ENCODE results near the gene ZNF474. TPM values are rescaled to one million over a fixed set of nuclear protein-coding genes. Genes with fewer than 3 reads are reported as not detected.

Gene ZNF474
- total and polyA plus RNA-seq, 2 of the 8 experiments (the other 6 are each of a cell fraction or from before 2014, with no cell fraction given): not detected

GRCh38 chr5:122200450-122200849 is 71.1 kb downstream of the ZNF474 start:
- no peak overlapping the region for H4K8ac ChIP-seq (ENCODE audit: extremely low read depth, insufficient read depth, low read length)
- H2BK5ac ChIP-seq (ENCODE audit: low read depth, low read length): no peak overlapping the region
- H4K20me1 ChIP-seq (replicated peaks in 1 of 2; ENCODE audit: control insufficient read depth in 1 of 2, insufficient read depth in 2 of 2, low read length in 2 of 2): no peaks in the 10 kb centered on the region
- H3K23me2 ChIP-seq (ENCODE audit: low read depth, low read length): no peaks in the 10 kb centered on the region
- H3K23ac ChIP-seq (ENCODE audit: insufficient read length): no peak overlapping the region
- H3K14ac ChIP-seq (ENCODE audit: insufficient read length): no peak overlapping the region
- DNase-seq (ENCODE audit: low read depth in 1 of 2, low spot score in 2 of 2) (no peak), FAIRE-seq (no peak)
- no peak overlapping the region for H3K4me3 ChIP-seq (ENCODE audit: extremely low read depth in 1 of 4, insufficient read depth in 2 of 4, low read depth in 3 of 4, low read length in 4 of 4)
- CTCF ChIA-PET (ENCODE audit: partially characterized antibody): interaction anchor here (0.7 to 10.7 kb wide), 10 partner anchors 22 to 294 kb away, joined by 3 to 221 read pairs (median 3); no protein-coding TSS in a partner anchor
- no peak for TF ChIP-seq RBBP5 (IDR thresholded peaks at IDR 0.05; ENCODE audit: borderline replicate concordance, low read depth, low read length)
- no peak for TF ChIP-seq PHF8 (conservative IDR thresholded peaks at IDR 0.05; ENCODE audit: low read depth, low read length)
- no peak for TF ChIP-seq TAF7 (optimal IDR thresholded peaks at IDR 0.05; ENCODE audit: borderline replicate concordance, low read depth, low read length)
- no peak for TF ChIP-seq POU5F1 (IDR thresholded peaks at IDR 0.05; ENCODE audit: low read depth, low read length)
- TF ChIP-seq SP4 (IDR thresholded peaks at IDR 0.05; ENCODE audit: low read length): no peak
- no peak for TF ChIP-seq BCL11A (IDR thresholded peaks at IDR 0.05; ENCODE audit: low read depth in 2 of 2, low read length in 2 of 2)
- TF ChIP-seq NANOG (IDR thresholded peaks at IDR 0.05; ENCODE audit: insufficient read depth, low read depth, low read length, poor library complexity, severe bottlenecking): no peak
- H3K27me3 ChIP-seq (replicated peaks in 1 of 4; ENCODE audit: control insufficient read depth in 3 of 4, extremely low read depth in 1 of 4, insufficient read depth in 3 of 4, low read length in 3 of 4): no peaks in the 10 kb centered on the region
- H3K4ac ChIP-seq (replicated peaks; ENCODE audit: insufficient read length, low read depth, low read length): no peak overlapping the region
- no peak overlapping the region for H2AK5ac ChIP-seq (ENCODE audit: low read depth, low read length)
- no peak overlapping the region for H2AFZ ChIP-seq (ENCODE audit: low read length)
- no peak overlapping the region for H2BK20ac ChIP-seq (ENCODE audit: low read length)
- no peak overlapping the region for H3K56ac ChIP-seq (replicated peaks; ENCODE audit: insufficient read length, low read depth, low read length)
- H3K79me2 ChIP-seq (ENCODE audit: control insufficient read depth in 1 of 2, insufficient read depth in 2 of 2, low read length in 2 of 2): no peaks in the 10 kb centered on the region
- no peaks in the 10 kb centered on the region for H3K9me3 ChIP-seq (ENCODE audit: insufficient read depth in 2 of 2, low read depth in 1 of 2, low read length in 1 of 2)
- no peak overlapping the region for H3K18ac ChIP-seq (ENCODE audit: extremely low read depth, low read length)
- no peak overlapping the region for H3K4me2 ChIP-seq (ENCODE audit: insufficient read depth in 1 of 2, low read depth in 2 of 2, low read length in 2 of 2)
- no peaks in the 10 kb centered on the region for H3K36me3 ChIP-seq (ENCODE audit: control insufficient read depth in 2 of 4, insufficient read depth in 4 of 4, low read length in 3 of 4)
- POLR2A ChIA-PET (ENCODE audit: partially characterized antibody): no interaction called here
- H3K4me1 ChIP-seq (replicated peaks in 1 of 4; ENCODE audit: control insufficient read depth in 3 of 4, insufficient read depth in 4 of 4, low read length in 3 of 4): no peaks in the 10 kb centered on the region
- H3K9ac ChIP-seq (replicated peaks in 1 of 4; ENCODE audit: extremely low read depth in 1 of 4, low read depth in 3 of 4, low read length in 3 of 4): no peak overlapping the region
- no peaks in the 10 kb centered on the region for H3K79me1 ChIP-seq (ENCODE audit: low read depth, low read length)
- no peak overlapping the region for H2BK12ac ChIP-seq (ENCODE audit: low read depth, low read length)
- H2BK120ac ChIP-seq (replicated peaks; ENCODE audit: low read depth, low read length): no peak overlapping the region
- H2BK15ac ChIP-seq (ENCODE audit: low read length): no peak overlapping the region
- no peak overlapping the region for H4K91ac ChIP-seq (replicated peaks; ENCODE audit: insufficient read length, low read length)
- H4K5ac ChIP-seq (ENCODE audit: insufficient read length, low read depth, low read length): no peak overlapping the region
- H3K27ac ChIP-seq (ENCODE audit: low read depth, low read length): no peak overlapping the region

All from H1 (cell line).